Measurements from ENCODE around the gene GALNT18.
"Not testable (repeated sequence)": the region's sequence is repeated elsewhere in the genome, so short reads cannot be mapped to it uniquely, and the experiment has no call there.

The GALNT18 gene

GRCh38 chr11:11447601-11448000 is 174.2 kb downstream of the GALNT18 start:
- not testable (repeated sequence) for H3K4me1 Mint-ChIP-seq; H3K4me3 Mint-ChIP-seq; H3K9me3 Mint-ChIP-seq; H3K27ac Mint-ChIP-seq (ENCODE audit: low read depth); H3K36me3 Mint-ChIP-seq (ENCODE audit: insufficient read depth); DNase-seq (ENCODE audit: low spot score in 2 of 2); ATAC-seq (replicated peaks; ENCODE audit: extremely low read depth, poor library complexity, severe bottlenecking)
- peaks cover 28% of the 10 kb centered on the region for H3K27me3 Mint-ChIP-seq

GRCh38 chr11:11446967-11447366 is 174.8 kb downstream of the GALNT18 start:
- DNase-seq (ENCODE audit: low spot score in 2 of 2), result no peak
- no peaks in the 10 kb centered on the region for H3K36me3 Mint-ChIP-seq (ENCODE audit: insufficient read depth)
- ATAC-seq (replicated peaks; ENCODE audit: extremely low read depth, poor library complexity, severe bottlenecking), result no peak
- H3K9me3 Mint-ChIP-seq, result no peaks in the 10 kb centered on the region
- no peaks in the 10 kb centered on the region for H3K4me1 Mint-ChIP-seq
- H3K27ac Mint-ChIP-seq (ENCODE audit: low read depth), result no peak overlapping the region
- peaks cover 28% of the 10 kb centered on the region for H3K27me3 Mint-ChIP-seq
- no peak overlapping the region for H3K4me3 Mint-ChIP-seq

- DNase-seq (ENCODE audit: low spot score in 2 of 2) (no peak), ATAC-seq (replicated peaks; ENCODE audit: extremely low read depth, poor library complexity, severe bottlenecking) (no peak)
- Mint-ChIP-seq H3K9me3 (no peaks in the 10 kb centered on the region), H3K4me3 (no peak overlapping the region), H3K4me1 (no peaks in the 10 kb centered on the region), H3K27me3 (peaks cover 28% of the 10 kb centered on the region), H3K36me3 (ENCODE audit: insufficient read depth) (no peaks in the 10 kb centered on the region), H3K27ac (ENCODE audit: low read depth) (no peak overlapping the region)
Measured at GRCh38 chr11:11446564-11446963, 175.2 kb downstream of the GALNT18 start.

GRCh38 chr11:11445441-11446185 is 176.2 kb downstream of the GALNT18 start:
- no peak for DNase-seq (ENCODE audit: low spot score in 2 of 2)
- Mint-ChIP-seq H3K4me1 (no peaks in the 10 kb centered on the region), H3K36me3 (ENCODE audit: insufficient read depth) (no peaks in the 10 kb centered on the region), H3K27me3 (peaks cover 28% of the 10 kb centered on the region), H3K27ac (ENCODE audit: low read depth) (no peak overlapping the region), H3K9me3 (no peaks in the 10 kb centered on the region), H3K4me3 (no peak overlapping the region)
- ATAC-seq (replicated peaks; ENCODE audit: extremely low read depth, poor library complexity, severe bottlenecking), result no peak

- Mint-ChIP-seq H3K27ac (ENCODE audit: low read depth) (no peak overlapping the region), H3K27me3 (peaks cover 28% of the 10 kb centered on the region), H3K4me1 (no peaks in the 10 kb centered on the region), H3K36me3 (ENCODE audit: insufficient read depth) (no peaks in the 10 kb centered on the region), H3K4me3 (no peak overlapping the region), H3K9me3 (no peaks in the 10 kb centered on the region)
- ATAC-seq (replicated peaks; ENCODE audit: extremely low read depth, poor library complexity, severe bottlenecking), result no peak
- DNase-seq (ENCODE audit: low spot score in 2 of 2), result no peak
Measured at GRCh38 chr11:11444804-11445131, 177.0 kb downstream of the GALNT18 start.

GRCh38 chr11:11444027-11444803 is 177.6 kb downstream of the GALNT18 start:
- Mint-ChIP-seq H3K27ac (ENCODE audit: low read depth) (no peak overlapping the region), H3K4me3 (no peak overlapping the region), H3K27me3 (peaks cover 22% of the 10 kb centered on the region), H3K4me1 (no peaks in the 10 kb centered on the region), H3K9me3 (no peaks in the 10 kb centered on the region), H3K36me3 (ENCODE audit: insufficient read depth) (no peaks in the 10 kb centered on the region)
- DNase-seq (ENCODE audit: low spot score in 2 of 2), result no peak
- no peak for ATAC-seq (replicated peaks; ENCODE audit: extremely low read depth, poor library complexity, severe bottlenecking)

GRCh38 chr11:11442791-11443190 is 179.0 kb downstream of the GALNT18 start:
- Mint-ChIP-seq H3K27me3 (peaks cover 29% of the 10 kb centered on the region), H3K4me1 (no peaks in the 10 kb centered on the region), H3K27ac (ENCODE audit: low read depth) (no peak overlapping the region), H3K4me3 (no peak overlapping the region), H3K36me3 (ENCODE audit: insufficient read depth) (no peaks in the 10 kb centered on the region), H3K9me3 (no peaks in the 10 kb centered on the region)
- ATAC-seq (replicated peaks; ENCODE audit: extremely low read depth, poor library complexity, severe bottlenecking) (no peak), DNase-seq (ENCODE audit: low spot score in 2 of 2) (no peak)

GRCh38 chr11:11441516-11441915 is 180.3 kb downstream of the GALNT18 start:
- DNase-seq (ENCODE audit: low spot score in 2 of 2) (no peak), ATAC-seq (replicated peaks; ENCODE audit: extremely low read depth, poor library complexity, severe bottlenecking) (no peak)
- Mint-ChIP-seq H3K36me3 (ENCODE audit: insufficient read depth) (no peaks in the 10 kb centered on the region), H3K4me1 (no peaks in the 10 kb centered on the region), H3K9me3 (no peaks in the 10 kb centered on the region), H3K4me3 (no peak overlapping the region), H3K27ac (ENCODE audit: low read depth) (no peak overlapping the region), H3K27me3 (peaks cover 28% of the 10 kb centered on the region)

GRCh38 chr11:11441091-11441490 is 180.7 kb downstream of the GALNT18 start:
- ATAC-seq (replicated peaks; ENCODE audit: extremely low read depth, poor library complexity, severe bottlenecking), result no peak
- Mint-ChIP-seq H3K36me3 (ENCODE audit: insufficient read depth) (no peaks in the 10 kb centered on the region), H3K4me1 (no peaks in the 10 kb centered on the region), H3K27me3 (peaks cover 27% of the 10 kb centered on the region), H3K27ac (ENCODE audit: low read depth) (no peak overlapping the region), H3K9me3 (no peaks in the 10 kb centered on the region), H3K4me3 (no peak overlapping the region)
- DNase-seq (ENCODE audit: low spot score in 2 of 2), result no peak

GRCh38 chr11:11440144-11440543 is 181.7 kb downstream of the GALNT18 start:
- Mint-ChIP-seq H3K4me3 (no peak overlapping the region), H3K36me3 (ENCODE audit: insufficient read depth) (no peaks in the 10 kb centered on the region), H3K27ac (ENCODE audit: low read depth) (no peak overlapping the region), H3K27me3 (peaks cover 37% of the 10 kb centered on the region), H3K9me3 (no peaks in the 10 kb centered on the region), H3K4me1 (no peaks in the 10 kb centered on the region)
- no peak for DNase-seq (ENCODE audit: low spot score in 2 of 2)
- ATAC-seq (replicated peaks; ENCODE audit: extremely low read depth, poor library complexity, severe bottlenecking), result no peak

- Mint-ChIP-seq H3K36me3 (ENCODE audit: insufficient read depth) (no peaks in the 10 kb centered on the region), H3K27me3 (peaks cover 41% of the 10 kb centered on the region), H3K9me3 (no peaks in the 10 kb centered on the region)
Measured at GRCh38 chr11:11439591-11439990, 182.2 kb downstream of the GALNT18 start.

GRCh38 chr11:11436715-11437313 is 185.0 kb downstream of the GALNT18 start:
- no peak overlapping the region for H3K27ac Mint-ChIP-seq (ENCODE audit: low read depth)
- H3K9me3 Mint-ChIP-seq, result no peaks in the 10 kb centered on the region
- no peaks in the 10 kb centered on the region for H3K36me3 Mint-ChIP-seq (ENCODE audit: insufficient read depth)
- DNase-seq (ENCODE audit: low spot score in 2 of 2) (no peak), ATAC-seq (replicated peaks; ENCODE audit: extremely low read depth, poor library complexity, severe bottlenecking) (no peak)
- H3K4me3 Mint-ChIP-seq, result no peak overlapping the region
- peaks cover 41% of the 10 kb centered on the region for H3K27me3 Mint-ChIP-seq
- H3K4me1 Mint-ChIP-seq, result no peaks in the 10 kb centered on the region

More at GRCh38 chr11:11439591-11439990, 182.2 kb downstream of the GALNT18 start:
- Mint-ChIP-seq H3K27ac (ENCODE audit: low read depth) (no peak overlapping the region), H3K4me3 (no peak overlapping the region), H3K4me1 (no peaks in the 10 kb centered on the region)
- DNase-seq (ENCODE audit: low spot score in 2 of 2) (no peak), ATAC-seq (replicated peaks; ENCODE audit: extremely low read depth, poor library complexity, severe bottlenecking) (no peak)

- DNase-seq (ENCODE audit: low spot score in 2 of 2), result no peak
- no peak for ATAC-seq (replicated peaks; ENCODE audit: extremely low read depth, poor library complexity, severe bottlenecking)
- Mint-ChIP-seq H3K4me1 (no peaks in the 10 kb centered on the region), H3K9me3 (no peaks in the 10 kb centered on the region), H3K27me3 (peaks cover 41% of the 10 kb centered on the region), H3K4me3 (no peak overlapping the region), H3K36me3 (ENCODE audit: insufficient read depth) (no peaks in the 10 kb centered on the region), H3K27ac (ENCODE audit: low read depth) (no peak overlapping the region)
Measured at GRCh38 chr11:11435635-11436034, 186.2 kb downstream of the GALNT18 start.

All from central memory CD8-positive, alpha-beta T cell (primary cell).